HepG2 (cell line): Measurements from ENCODE around the gene BRINP1. TPM values are rescaled to one million over a fixed set of nuclear protein-coding genes. Genes with fewer than 3 reads are reported as not detected.

Experiments used
- ATAC-seq: fragments of 200-7000 bp; cut with Tn5 transposase; 3 replicates; pipeline ENCODE4 v1.9.1; 2020; ENCODE audit warnings: mild to moderate bottlenecking, moderate library complexity
- BruUV-seq: library from RNA; stranded (reverse); fragments of 400-500 nt; replicated peaks from 2 replicates; lab custom pipeline; 2021; lab: Mats Ljungman, UMichigan
- CTCF ChIA-PET: fragments of 300-600 bp; formaldehyde crosslinking; extraction: SDS; loops from one replicate; lab custom pipeline; 2021; ENCODE audit warnings: low total read pairs, inconsistent platforms, low intra/inter-chr PET ratio; lab: Yijun Ruan, JAX
- POLR2A ChIA-PET: fragments of 350-600 bp; sonication (Branson Sonifier 250); formaldehyde crosslinking; loops from one replicate; lab custom pipeline; 2020; ENCODE audit warnings: antibody characterized with exemption, inconsistent platforms; lab: Yijun Ruan, JAX
- DNase-seq: peaks from one replicate; pipeline ENCODE4 v3.0.0-alpha.2; 2015; ENCODE audit warnings: low spot score
- FAIRE-seq: peaks from 3 replicates; lab custom pipeline; 2011; peaks lifted over from hg19 to GRCh38; lab: Jason Lieb, UNC
- H2AFZ ChIP-seq: one replicate; pipeline ENCODE4 v1.6.1; 2011; ENCODE audit warnings: low read length, inconsistent platforms
- H3K27ac ChIP-seq: fragments of 300-600 bp; 3 replicates; pipeline ENCODE4 v1.8.0; 2011; ENCODE audit warnings: mixed run types, mild to moderate bottlenecking, mixed read lengths, low read length, inconsistent platforms; ENCODE audit not compliant: insufficient read depth; ENCODE audit errors: extremely low read length
- H3K27me3 ChIP-seq, 2 experiments: fragments of 200-600 bp in 1 of 2; 2 replicates in 1 of 2; 3 replicates in 1 of 2; pipeline versions ENCODE4 v1.6.0 to v1.8.0; 2011; ENCODE audit warnings: low read length in 2 of 2, mild to moderate bottlenecking in 2 of 2, moderate library complexity in 2 of 2, inconsistent platforms in 1 of 2; ENCODE audit not compliant: insufficient read depth in 2 of 2, control insufficient read depth in 1 of 2
- H3K36me3 ChIP-seq, 2 experiments: fragments of 200-600 bp in 1 of 2; replicated peaks in 1 of 2; 2 replicates in 1 of 2; 3 replicates in 1 of 2; pipeline versions ENCODE4 v1.5.1 to v1.8.0; 2011; ENCODE audit warnings: low read length in 2 of 2, inconsistent platforms in 1 of 2; ENCODE audit not compliant: insufficient read depth in 2 of 2, control insufficient read depth in 1 of 2
- H3K4me1 ChIP-seq: 2 replicates; pipeline ENCODE4 v1.5.1; 2012; ENCODE audit warnings: low read length, inconsistent platforms; ENCODE audit not compliant: insufficient read depth
- H3K4me2 ChIP-seq: 2 replicates; pipeline ENCODE4 v1.6.0; 2011; ENCODE audit warnings: low read depth, low read length, inconsistent platforms
- H3K4me3 ChIP-seq, 3 experiments: fragments of 200-600 bp in 1 of 3; sonication (generic), shearing (Covaris generic) in 1 of 3; replicated peaks in 1 of 3; 2 replicates each; pipeline ENCODE4 v1.5.1; 2011 to 2016; ENCODE audit warnings: low read length in 3 of 3, inconsistent platforms in 2 of 3, low read depth in 2 of 3, mild to moderate bottlenecking in 2 of 3, control low read depth in 1 of 3, mixed read lengths in 1 of 3; ENCODE audit not compliant: insufficient read depth in 1 of 3
- H3K79me2 ChIP-seq: one replicate; pipeline ENCODE4 v1.6.1; 2011; ENCODE audit warnings: low read length, inconsistent platforms; ENCODE audit not compliant: insufficient read depth
- H3K9ac ChIP-seq: 2 replicates; pipeline ENCODE4 v1.6.0; 2011; ENCODE audit warnings: mild to moderate bottlenecking, low read depth, low read length, inconsistent platforms; ENCODE audit not compliant: insufficient read depth
- H3K9me3 ChIP-seq: 2 replicates; pipeline ENCODE4 v1.5.1; 2012; ENCODE audit warnings: mild to moderate bottlenecking, low read length
- H4K20me1 ChIP-seq: 2 replicates; pipeline ENCODE4 v1.6.0; 2011; ENCODE audit warnings: inconsistent platforms, mild to moderate bottlenecking, low read length, moderate library complexity; ENCODE audit not compliant: insufficient read depth
- AKAP8 ChIP-seq: sonication (generic); formaldehyde crosslinking; IDR thresholded peaks from 2 replicates; pipeline ENCODE4 v1.5.1; 2020; ENCODE audit warnings: mild to moderate bottlenecking, missing genetic modification reagents
- ARNT ChIP-seq: fragments of 450-650 bp; IDR thresholded peaks from 2 replicates; pipeline ENCODE4 v1.6.1; 2017
- KDM4B ChIP-seq: sonication (generic); formaldehyde crosslinking; IDR thresholded peaks from 2 replicates; pipeline ENCODE4 v1.4.0; 2020; ENCODE audit warnings: missing genetic modification reagents
- MNT ChIP-seq: fragments of 450-650 bp; IDR thresholded peaks from 2 replicates; pipeline ENCODE4 v1.6.1; 2016
- NFKB2 ChIP-seq: sonication (generic); formaldehyde crosslinking; IDR thresholded peaks from 2 replicates; pipeline ENCODE4 v1.4.0; 2020; ENCODE audit warnings: missing genetic modification reagents, borderline replicate concordance
- PHB2 ChIP-seq: fragments of 450-650 bp; IDR thresholded peaks from 2 replicates; pipeline ENCODE4 v1.6.1; 2018; ENCODE audit not compliant: partially characterized antibody
- RFX1 ChIP-seq: fragments of 450-650 bp; IDR thresholded peaks from 2 replicates; pipeline ENCODE4 v1.6.1; 2017
- SRF ChIP-seq: IDR thresholded peaks from 2 replicates; pipeline ENCODE4 v1.6.1; 2011; ENCODE audit warnings: mild to moderate bottlenecking, low read depth, low read length, moderate library complexity
- TAF15 ChIP-seq: fragments of 200-400 bp; formaldehyde crosslinking; IDR thresholded peaks from one replicate; pipeline ENCODE4 v1.6.1; 2018; ENCODE audit warnings: mild to moderate bottlenecking, low read depth, low read length; ENCODE audit not compliant: poor library complexity, severe bottlenecking
- ZFX ChIP-seq: sonication (generic); formaldehyde crosslinking; IDR thresholded peaks from 2 replicates; pipeline ENCODE4 v1.4.0; 2020; ENCODE audit warnings: mild to moderate bottlenecking, low read depth, missing genetic modification reagents, moderate library complexity
- ZKSCAN8 ChIP-seq: IDR thresholded peaks from 2 replicates; pipeline ENCODE4 v1.6.1; 2016; ENCODE audit warnings: borderline replicate concordance, missing genetic modification reagents, missing compliant biosample characterization
- ZNF138 ChIP-seq: sonication (generic); formaldehyde crosslinking; IDR thresholded peaks from 2 replicates; pipeline ENCODE4 v1.5.0; 2020; ENCODE audit warnings: mild to moderate bottlenecking, low read depth, missing genetic modification reagents
- ZNF513 ChIP-seq: sonication (generic); formaldehyde crosslinking; conservative IDR thresholded peaks from 2 replicates; pipeline ENCODE4 v1.5.0; 2020; ENCODE audit warnings: missing genetic modification reagents
- ZNF761 ChIP-seq: sonication (generic); formaldehyde crosslinking; conservative IDR thresholded peaks from 2 replicates; pipeline ENCODE4 v1.4.0; 2020; ENCODE audit warnings: mild to moderate bottlenecking, missing genetic modification reagents
- ZNF790 ChIP-seq: sonication (generic); formaldehyde crosslinking; IDR thresholded peaks from 2 replicates; pipeline ENCODE4 v1.8.0; 2022; ENCODE audit warnings: missing genetic modification reagents, mild to moderate bottlenecking, borderline replicate concordance
- ZNF883 ChIP-seq: sonication (generic); formaldehyde crosslinking; IDR thresholded peaks from 2 replicates; pipeline ENCODE4 v1.5.1; 2020; ENCODE audit warnings: mild to moderate bottlenecking, missing genetic modification reagents; ENCODE audit errors: not compliant biosample characterization
- WGBS: methylation state at CpG from one replicate; pipeline ENCODE4 v1.1.6; 2017; ENCODE audit warnings: low lambda C conversion rate; 5-methylcytosine and 5-hydroxymethylcytosine counted together
- in situ Hi-C: cut with HindIII; loops from 2 replicates; pipeline ENCODE4 v1.10.0; 2017; ENCODE audit warnings: low pct_unique_long_range_greater_than_20kb; ENCODE audit not compliant: extremely low pct_ligation_motif_present
- intact Hi-C: fragments of 100-400 bp; cut with micrococcal nuclease; formaldehyde crosslinking; loops from one replicate; pipeline ENCODE4 v1.10.0; 2022; ENCODE audit not compliant: unreplicated experiment
- polyA plus RNA-seq, 8 experiments: library from polyadenylated mRNA; depleted of rRNA in 3 of 8; stranded (reverse) in 7 of 8; unstranded in 1 of 8; fragments of >200 nt; fragmentation: Illumina TruSeq in 4 of 8; extraction: Trizol in 4 of 8; gene quantifications; 2 replicates each; pipeline versions ENCODE4 v1.2.1 to v1.2.3, GENCODE V29; 2011 to 2016; ENCODE audit warnings: low read depth in 4 of 8, missing spikeins in 1 of 8, mixed read lengths in 1 of 8; ENCODE audit not compliant: insufficient read depth in 1 of 8
- total RNA-seq, 5 experiments: library from RNA; depleted of rRNA; stranded (reverse); fragments of >200 nt; fragmentation: Illumina TruSeq; extraction: Trizol; gene quantifications; 2 replicates each; pipeline ENCODE4 v1.2.3, GENCODE V29; 2016; ENCODE audit warnings: low read depth in 1 of 5
- TF ChIP-seq, protein P1 (sequence below), 2 experiments: sonication (generic) in 1 of 2; formaldehyde crosslinking in 1 of 2; IDR thresholded peaks; 2 replicates each; pipeline versions ENCODE4 v1.5.1 to v1.6.1; 2011 to 2020; ENCODE audit warnings: borderline replicate concordance in 1 of 2, low read depth in 1 of 2, low read length in 1 of 2, mild to moderate bottlenecking in 1 of 2, missing genetic modification reagents in 1 of 2, moderate library complexity in 1 of 2

The BRINP1 gene
- total and polyA plus RNA-seq, 2 of the 13 experiments (the other 11 are each of a cell fraction or from before 2014, with no cell fraction given), result not detected

DNA sequence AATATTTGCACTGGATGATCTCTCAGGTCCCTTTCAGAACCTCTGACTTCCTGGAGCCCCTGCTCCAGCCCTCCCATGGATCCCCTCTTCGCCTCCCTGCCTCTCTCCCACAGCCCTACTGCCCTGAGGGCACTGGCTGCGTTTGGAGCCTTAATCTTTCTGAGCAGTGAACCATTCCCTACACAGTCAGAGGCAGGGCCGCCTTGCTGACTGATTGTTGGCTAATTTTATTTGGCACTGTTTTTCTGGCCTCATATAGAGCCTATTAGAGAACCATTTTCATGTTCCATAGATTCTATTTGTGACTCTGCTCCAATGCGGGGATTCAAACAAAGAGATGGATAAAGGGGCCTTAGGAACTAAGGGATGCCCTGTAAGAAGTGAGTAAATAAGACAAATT lies 91.1 kb downstream of the BRINP1 start:
- Histone ChIP-seq H2AFZ (no peak overlapping the region), H3K27ac (no peak overlapping the region), H3K79me2 (no peaks in the 10 kb centered on the region), H3K27me3 (0 out of 5 replicates have a peak, but pooled peaks cover 0 to 4% of the 10 kb centered on the region in 2 experiments), H3K36me3 (no peaks in the 10 kb centered on the region), H3K9me3 (no peaks in the 10 kb centered on the region), H3K9ac (no peak overlapping the region), H4K20me1 (no peaks in the 10 kb centered on the region), H3K4me1 (no peaks in the 10 kb centered on the region), H3K4me2 (no peak overlapping the region), H3K4me3 (no peak overlapping the region)
- FAIRE-seq (no peak), DNase-seq (no peak), ATAC-seq (no peak)
- no TSS peak for BruUV-seq
- ChIA-PET CTCF (no interaction called here), POLR2A (no interaction called here)
- WGBS, result 0% methylated on average over 4 of the region's 4 CpGs
- in situ Hi-C loops, result no loop called here
- TF ChIP-seq ZNF790 (CRISPR knock-in tag), result no peak
- no peak for TF ChIP-seq MNT
- no peak for TF ChIP-seq NFKB2 (CRISPR knock-in tag)
- TF ChIP-seq ZKSCAN8, result no peak
- TF ChIP-seq RFX1, result no peak
- TF ChIP-seq SRF, result no peak
- TF ChIP-seq PHB2, result no peak
- TF ChIP-seq, protein P1, sequence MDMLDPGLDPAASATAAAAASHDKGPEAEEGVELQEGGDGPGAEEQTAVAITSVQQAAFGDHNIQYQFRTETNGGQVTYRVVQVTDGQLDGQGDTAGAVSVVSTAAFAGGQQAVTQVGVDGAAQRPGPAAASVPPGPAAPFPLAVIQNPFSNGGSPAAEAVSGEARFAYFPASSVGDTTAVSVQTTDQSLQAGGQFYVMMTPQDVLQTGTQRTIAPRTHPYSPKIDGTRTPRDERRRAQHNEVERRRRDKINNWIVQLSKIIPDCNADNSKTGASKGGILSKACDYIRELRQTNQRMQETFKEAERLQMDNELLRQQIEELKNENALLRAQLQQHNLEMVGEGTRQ (IDR thresholded peaks at IDR 0.05; ENCODE audit: low read depth, low read length), result no peak
- TF ChIP-seq, protein P1 (CRISPR knock-in tag; IDR thresholded peaks at IDR 0.05; ENCODE audit: borderline replicate concordance), result no peak
- no peak for TF ChIP-seq ZNF513 (CRISPR knock-in tag)
- no peak for TF ChIP-seq KDM4B
- no peak for TF ChIP-seq ZNF883 (CRISPR knock-in tag)
- TF ChIP-seq ZNF138 (CRISPR knock-in tag), result no peak
- TF ChIP-seq ARNT, result no peak
- TF ChIP-seq TAF15, result no peak
- TF ChIP-seq ZFX (CRISPR knock-in tag), result no peak
- no peak for TF ChIP-seq AKAP8
- TF ChIP-seq ZNF761 (CRISPR knock-in tag), result no peak
- intact Hi-C loops, result no loop called here
